ENCODE data around the gene TENM3.
A peak's percentile ranks its signal among the peaks of the same experiment; 100 is the strongest.

Gene TENM3

GRCh38 chr4:182405087-182405486 lies 161.9 kb downstream of the TENM3 start:
- DNase-seq (ENCODE audit: low spot score) = no peak

GRCh38 chr4:182409271-182409670 lies 166.1 kb downstream of the TENM3 start:
- no peak for DNase-seq (ENCODE audit: low spot score)

GRCh38 chr4:182411391-182411790 lies 168.2 kb downstream of the TENM3 start:
- no peak for DNase-seq (ENCODE audit: low spot score)

- no peak for DNase-seq (ENCODE audit: low spot score)
These were observed 170.3 kb downstream of the TENM3 start for GRCh38 chr4:182413550-182413949.

GRCh38 chr4:182415116-182415515 lies 171.9 kb downstream of the TENM3 start:
- DNase-seq (ENCODE audit: low spot score) = no peak

- no peak for DNase-seq (ENCODE audit: low spot score)
These were observed 172.9 kb downstream of the TENM3 start for GRCh38 chr4:182416067-182416466.

GRCh38 chr4:182418054-182418734 lies 175.0 kb downstream of the TENM3 start:
- no peak for DNase-seq (ENCODE audit: low spot score)

GRCh38 chr4:182420189-182420588 lies 177.0 kb downstream of the TENM3 start:
- DNase-seq (ENCODE audit: low spot score) = no peak

GRCh38 chr4:182421753-182422152 lies 178.6 kb downstream of the TENM3 start:
- DNase-seq (ENCODE audit: low spot score) = no peak

GRCh38 chr4:182425302-182425701 lies 182.1 kb downstream of the TENM3 start:
- no peak for DNase-seq (ENCODE audit: low spot score)

GRCh38 chr4:182426901-182427300 lies 183.7 kb downstream of the TENM3 start:
- DNase-seq (ENCODE audit: low spot score) = no peak

- no peak for DNase-seq (ENCODE audit: low spot score)
These were observed 184.4 kb downstream of the TENM3 start for GRCh38 chr4:182427554-182427953.

- DNase-seq (ENCODE audit: low spot score) = no peak
These were observed 186.7 kb downstream of the TENM3 start for GRCh38 chr4:182429896-182430295.

- no peak for DNase-seq (ENCODE audit: low spot score)
These were observed 189.6 kb downstream of the TENM3 start for GRCh38 chr4:182432819-182433218.

GRCh38 chr4:182434720-182435119 lies 191.5 kb downstream of the TENM3 start:
- no peak for DNase-seq (ENCODE audit: low spot score)

- no peak for DNase-seq (ENCODE audit: low spot score)
These were observed 192.2 kb downstream of the TENM3 start for GRCh38 chr4:182435401-182435800.

- no peak for DNase-seq (ENCODE audit: low spot score)
These were observed 199.9 kb downstream of the TENM3 start for GRCh38 chr4:182443070-182443469.

- DNase-seq (ENCODE audit: low spot score) = peak; percentile 43
These were observed 204.6 kb downstream of the TENM3 start for GRCh38 chr4:182447767-182448280.

- peak; percentile 85 for DNase-seq (ENCODE audit: low spot score)
These were observed 205.3 kb downstream of the TENM3 start for GRCh38 chr4:182448281-182449151.

- DNase-seq (ENCODE audit: low spot score) = peak; percentile 69
These were observed 206.2 kb downstream of the TENM3 start for GRCh38 chr4:182449186-182449929.

GRCh38 chr4:182449930-182450439 lies 206.8 kb downstream of the TENM3 start:
- DNase-seq (ENCODE audit: low spot score) = peak; percentile 43

- no peak for DNase-seq (ENCODE audit: low spot score)
These were observed 208.2 kb downstream of the TENM3 start for GRCh38 chr4:182451441-182451840.
